Testis (tissue), 2 donors: ENCODE results near the gene ZNF280B.

Experiments used
- POLR2A ChIP-seq: fragments of 450-650 bp; IDR thresholded peaks from one replicate; pipeline ENCODE4 v1.6.1; 2017; ENCODE audit warnings: antibody characterized with exemption, mild to moderate bottlenecking, moderate library complexity
- TF ChIP-seq, protein P1 (sequence below), 3 experiments: fragments of 450-650 bp in 2 of 3; fragments of 200-600 bp in 1 of 3; sonication (generic) in 1 of 3; IDR thresholded peaks; one replicate each; pipeline ENCODE4 v1.5.1; 2016 to 2019; ENCODE audit warnings: antibody characterized with exemption in 3 of 3, mild to moderate bottlenecking in 2 of 3, moderate library complexity in 1 of 3

DNA sequence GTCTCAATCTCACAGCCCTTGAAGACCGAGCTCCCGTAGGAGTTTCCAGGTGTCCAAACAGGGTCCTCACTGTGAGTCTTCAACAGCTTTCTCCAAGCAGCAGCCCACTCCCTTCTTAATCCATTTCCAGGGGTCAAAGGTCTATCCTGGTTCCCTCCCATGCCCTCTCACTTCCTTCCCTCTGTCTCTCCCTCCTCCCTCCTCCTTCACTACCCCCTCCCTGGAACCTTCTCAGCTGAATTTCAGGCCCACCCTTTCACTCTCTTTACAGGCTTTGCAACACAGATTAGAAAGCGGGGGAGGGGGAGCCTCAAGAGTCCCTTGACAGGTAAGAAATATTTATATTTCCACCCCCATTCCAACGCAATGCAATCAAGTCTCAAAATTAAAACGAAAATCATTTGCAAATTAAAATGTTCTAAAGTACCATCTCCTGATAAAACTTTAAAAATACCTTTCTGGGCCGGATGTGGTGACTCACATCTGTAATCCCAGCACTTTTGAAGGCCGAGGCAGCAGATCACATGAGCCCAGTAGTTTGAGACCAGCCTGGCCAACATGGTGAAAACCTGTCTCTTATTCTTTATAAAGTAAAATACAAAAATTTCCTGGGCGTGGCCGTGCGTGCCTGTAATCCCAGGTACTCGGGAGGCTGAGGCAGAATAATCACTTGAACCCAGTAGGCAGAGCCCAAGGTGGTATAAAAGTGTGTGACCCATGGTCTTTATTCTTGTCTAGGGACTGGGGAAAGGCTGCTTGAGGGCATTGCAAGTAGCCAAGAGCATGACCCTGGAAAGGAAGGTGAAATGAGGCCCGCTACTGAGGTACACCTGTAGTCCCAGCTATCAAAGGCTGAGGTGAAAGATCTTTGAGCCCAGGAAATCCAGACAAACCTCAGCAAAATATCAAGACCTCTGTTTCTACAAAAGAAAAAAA, 12.4 kb upstream of the ZNF280B start:
- TF ChIP-seq, protein P1, sequence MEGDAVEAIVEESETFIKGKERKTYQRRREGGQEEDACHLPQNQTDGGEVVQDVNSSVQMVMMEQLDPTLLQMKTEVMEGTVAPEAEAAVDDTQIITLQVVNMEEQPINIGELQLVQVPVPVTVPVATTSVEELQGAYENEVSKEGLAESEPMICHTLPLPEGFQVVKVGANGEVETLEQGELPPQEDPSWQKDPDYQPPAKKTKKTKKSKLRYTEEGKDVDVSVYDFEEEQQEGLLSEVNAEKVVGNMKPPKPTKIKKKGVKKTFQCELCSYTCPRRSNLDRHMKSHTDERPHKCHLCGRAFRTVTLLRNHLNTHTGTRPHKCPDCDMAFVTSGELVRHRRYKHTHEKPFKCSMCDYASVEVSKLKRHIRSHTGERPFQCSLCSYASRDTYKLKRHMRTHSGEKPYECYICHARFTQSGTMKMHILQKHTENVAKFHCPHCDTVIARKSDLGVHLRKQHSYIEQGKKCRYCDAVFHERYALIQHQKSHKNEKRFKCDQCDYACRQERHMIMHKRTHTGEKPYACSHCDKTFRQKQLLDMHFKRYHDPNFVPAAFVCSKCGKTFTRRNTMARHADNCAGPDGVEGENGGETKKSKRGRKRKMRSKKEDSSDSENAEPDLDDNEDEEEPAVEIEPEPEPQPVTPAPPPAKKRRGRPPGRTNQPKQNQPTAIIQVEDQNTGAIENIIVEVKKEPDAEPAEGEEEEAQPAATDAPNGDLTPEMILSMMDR (IDR thresholded peaks at IDR 0.05) = no peak
- no peak for TF ChIP-seq POLR2A
